ENCODE results near the gene STAP2. TPM values are rescaled to one million over a fixed set of nuclear protein-coding genes. Genes with fewer than 3 reads are reported as not detected.

STAP2 gene
- total RNA-seq, 1 donor from 2014 or later = 6.8 TPM

DNA sequence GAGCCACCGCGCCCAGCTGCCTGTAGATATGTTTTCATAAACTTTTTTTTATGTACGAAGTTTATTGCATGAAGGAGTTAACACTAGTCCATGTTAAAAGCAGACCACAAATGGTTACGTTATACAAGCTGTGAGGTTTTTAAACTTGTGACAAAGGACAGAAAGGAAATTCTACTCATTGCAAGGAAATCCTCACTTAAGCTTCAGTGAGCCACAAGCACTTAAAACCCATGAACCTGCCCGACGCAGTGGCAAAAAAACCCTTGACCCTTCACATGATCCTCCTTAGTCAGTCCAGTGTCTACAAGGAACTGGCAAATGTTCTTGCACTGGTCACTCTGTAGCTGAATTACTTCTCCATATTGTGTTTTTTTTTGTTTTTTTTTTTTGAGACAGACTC is 8.9 kb upstream of the STAP2 start:
- Histone ChIP-seq H4K20me1 (ENCODE audit: low read depth) (peaks cover 15% of the 10 kb centered on the region), H3K4me3 (no peak overlapping the region), H2AFZ (replicated peaks) (no peak overlapping the region), H3F3A (ENCODE audit: low read depth) (peaks cover 9% of the 10 kb centered on the region), H3K4me2 (no peak overlapping the region), H3K79me2 (ENCODE audit: low read depth) (peaks cover 14% of the 10 kb centered on the region), H3K27me3 (no peaks in the 10 kb centered on the region), H3K4me1 (peaks cover 6% of the 10 kb centered on the region), H3K9me3 (ENCODE audit: low read depth) (no peaks in the 10 kb centered on the region), H3K36me3 (no peaks in the 10 kb centered on the region), H3K9ac (no peak overlapping the region), H3K27ac (no peak overlapping the region)
- DNase-seq (ENCODE audit: low spot score) = no peak
- Mint-ChIP-seq H3K27me3 (ENCODE audit: insufficient read depth, low read depth) (peaks cover 11% of the 10 kb centered on the region), H3K4me1 (peaks cover 6% of the 10 kb centered on the region), H3K4me3 (no peak overlapping the region), H3K9me3 (no peaks in the 10 kb centered on the region), H3K27ac (no peak overlapping the region), H3K36me3 (peaks cover 16% of the 10 kb centered on the region)
- TF ChIP-seq, protein P1, sequence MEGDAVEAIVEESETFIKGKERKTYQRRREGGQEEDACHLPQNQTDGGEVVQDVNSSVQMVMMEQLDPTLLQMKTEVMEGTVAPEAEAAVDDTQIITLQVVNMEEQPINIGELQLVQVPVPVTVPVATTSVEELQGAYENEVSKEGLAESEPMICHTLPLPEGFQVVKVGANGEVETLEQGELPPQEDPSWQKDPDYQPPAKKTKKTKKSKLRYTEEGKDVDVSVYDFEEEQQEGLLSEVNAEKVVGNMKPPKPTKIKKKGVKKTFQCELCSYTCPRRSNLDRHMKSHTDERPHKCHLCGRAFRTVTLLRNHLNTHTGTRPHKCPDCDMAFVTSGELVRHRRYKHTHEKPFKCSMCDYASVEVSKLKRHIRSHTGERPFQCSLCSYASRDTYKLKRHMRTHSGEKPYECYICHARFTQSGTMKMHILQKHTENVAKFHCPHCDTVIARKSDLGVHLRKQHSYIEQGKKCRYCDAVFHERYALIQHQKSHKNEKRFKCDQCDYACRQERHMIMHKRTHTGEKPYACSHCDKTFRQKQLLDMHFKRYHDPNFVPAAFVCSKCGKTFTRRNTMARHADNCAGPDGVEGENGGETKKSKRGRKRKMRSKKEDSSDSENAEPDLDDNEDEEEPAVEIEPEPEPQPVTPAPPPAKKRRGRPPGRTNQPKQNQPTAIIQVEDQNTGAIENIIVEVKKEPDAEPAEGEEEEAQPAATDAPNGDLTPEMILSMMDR (IDR thresholded peaks at IDR 0.05) = no peak
- TF ChIP-seq EZH2phosphoT487 (IDR thresholded peaks at IDR 0.05) (no peak), EZH2 (IDR thresholded peaks at IDR 0.05) (no peak)

DNA sequence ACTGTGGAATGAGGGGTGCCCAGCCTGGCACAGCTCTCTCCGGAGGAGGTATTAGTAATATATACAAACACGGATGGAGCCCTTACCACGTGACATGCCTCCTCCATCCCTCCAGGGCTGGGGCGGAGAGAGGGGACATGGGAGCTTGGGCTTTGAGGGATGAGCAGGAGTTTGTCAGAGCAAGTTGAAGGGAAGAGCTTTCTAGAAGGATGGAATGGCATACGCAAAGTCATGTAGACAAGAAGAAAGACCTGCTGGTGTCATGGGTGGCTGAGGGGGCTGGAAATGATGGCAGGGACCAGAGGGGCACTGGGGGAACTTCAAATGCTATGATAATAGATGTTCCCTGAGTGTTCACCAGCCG is 7.4 kb upstream of the STAP2 start:
- Histone ChIP-seq H3K36me3 (no peaks in the 10 kb centered on the region), H2AFZ (replicated peaks) (no peak overlapping the region), H3F3A (ENCODE audit: low read depth) (peaks cover 13% of the 10 kb centered on the region), H4K20me1 (ENCODE audit: low read depth) (peaks cover 15% of the 10 kb centered on the region), H3K4me3 (no peak overlapping the region), H3K4me2 (no peak overlapping the region), H3K9ac (no peak overlapping the region), H3K27ac (no peak overlapping the region), H3K4me1 (peaks cover 10% of the 10 kb centered on the region), H3K79me2 (ENCODE audit: low read depth) (peaks cover 14% of the 10 kb centered on the region), H3K27me3 (no peaks in the 10 kb centered on the region), H3K9me3 (ENCODE audit: low read depth) (no peaks in the 10 kb centered on the region)
- Mint-ChIP-seq H3K9me3 (no peaks in the 10 kb centered on the region), H3K4me1 (peaks cover 10% of the 10 kb centered on the region), H3K36me3 (peaks cover 16% of the 10 kb centered on the region), H3K27me3 (ENCODE audit: insufficient read depth, low read depth) (peaks cover 11% of the 10 kb centered on the region), H3K27ac (peak overlapping the region; percentile 57), H3K4me3 (peak overlapping the region; percentile 6)
- TF ChIP-seq, protein P1 (IDR thresholded peaks at IDR 0.05) = no peak
- no peak for TF ChIP-seq EZH2phosphoT487 (IDR thresholded peaks at IDR 0.05)
- no peak for TF ChIP-seq EZH2 (IDR thresholded peaks at IDR 0.05)
- no peak for DNase-seq (ENCODE audit: low spot score)

DNA sequence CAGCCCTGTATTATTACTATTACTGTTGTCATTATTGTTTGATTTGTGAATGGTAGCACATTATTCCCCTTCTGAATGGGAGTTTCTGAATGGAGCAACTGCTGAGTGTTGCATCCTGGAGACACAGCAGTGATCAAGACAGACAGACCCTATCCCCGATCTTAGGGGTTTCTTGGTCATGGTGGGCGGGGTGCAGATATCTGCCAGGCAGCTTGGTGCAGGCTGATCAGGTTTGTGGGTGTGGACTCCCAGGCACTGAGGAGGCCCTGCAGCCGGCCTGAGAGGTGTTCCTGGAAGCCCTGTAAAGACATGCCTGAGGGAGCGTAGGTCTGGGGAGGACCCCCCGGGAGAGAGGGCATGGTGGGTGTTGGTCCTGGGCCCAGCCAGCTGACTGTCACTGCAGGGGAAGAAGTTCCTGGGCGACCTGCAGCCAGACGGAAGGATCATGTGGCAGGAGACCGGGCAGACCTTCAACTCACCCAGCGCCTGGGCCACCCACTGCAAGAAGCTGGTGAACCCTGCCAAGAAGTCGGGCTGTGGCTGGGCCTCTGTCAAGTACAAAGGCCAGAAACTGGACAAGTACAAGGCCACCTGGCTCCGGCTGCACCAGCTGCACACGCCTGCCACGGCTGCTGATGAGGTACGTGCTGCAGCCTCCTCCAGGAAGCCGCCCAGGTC is 6.9 kb upstream of the STAP2 start:
- DNase-seq (ENCODE audit: low spot score) = no peak
- Mint-ChIP-seq H3K27me3 (ENCODE audit: insufficient read depth, low read depth) (peaks cover 11% of the 10 kb centered on the region), H3K9me3 (no peaks in the 10 kb centered on the region), H3K4me3 (peak overlapping the region; percentile 79), H3K36me3 (peaks cover 15% of the 10 kb centered on the region), H3K27ac (peak overlapping the region; percentile 46), H3K4me1 (peaks cover 10% of the 10 kb centered on the region)
- Histone ChIP-seq H3K9me3 (ENCODE audit: low read depth) (no peaks in the 10 kb centered on the region), H3K27ac (no peak overlapping the region), H4K20me1 (ENCODE audit: low read depth) (peaks cover 15% of the 10 kb centered on the region), H2AFZ (replicated peaks) (no peak overlapping the region), H3F3A (ENCODE audit: low read depth) (peaks cover 17% of the 10 kb centered on the region), H3K4me1 (peaks cover 10% of the 10 kb centered on the region), H3K9ac (no peak overlapping the region), H3K27me3 (no peaks in the 10 kb centered on the region), H3K4me2 (no peak overlapping the region), H3K79me2 (ENCODE audit: low read depth) (peaks cover 14% of the 10 kb centered on the region), H3K36me3 (no peaks in the 10 kb centered on the region), H3K4me3 (no peak overlapping the region)
- TF ChIP-seq EZH2phosphoT487 (IDR thresholded peaks at IDR 0.05) (no peak), EZH2 (IDR thresholded peaks at IDR 0.05) (no peak)
- TF ChIP-seq, protein P1 (IDR thresholded peaks at IDR 0.05) = no peak

All from neural progenitor cell (in vitro differentiated cells).